T follicular helper cell (primary cell): ENCODE measurements around the gene CXorf66.
"Not testable (repeated sequence)": the region's sequence is repeated elsewhere in the genome, so short reads cannot be mapped to it uniquely, and the experiment has no call there.

Experiments
- DNase-seq: peaks from one replicate; pipeline ENCODE4 v3.0.0-alpha.2; 2020; ENCODE audit warnings: low read depth

Gene CXorf66

GRCh38 chrX:139929876-139930275, 35.4 kb downstream of the CXorf66 start:
- no peak for DNase-seq

- DNase-seq, result no peak
Measured at GRCh38 chrX:139924696-139925095, 40.6 kb downstream of the CXorf66 start.

DNA sequence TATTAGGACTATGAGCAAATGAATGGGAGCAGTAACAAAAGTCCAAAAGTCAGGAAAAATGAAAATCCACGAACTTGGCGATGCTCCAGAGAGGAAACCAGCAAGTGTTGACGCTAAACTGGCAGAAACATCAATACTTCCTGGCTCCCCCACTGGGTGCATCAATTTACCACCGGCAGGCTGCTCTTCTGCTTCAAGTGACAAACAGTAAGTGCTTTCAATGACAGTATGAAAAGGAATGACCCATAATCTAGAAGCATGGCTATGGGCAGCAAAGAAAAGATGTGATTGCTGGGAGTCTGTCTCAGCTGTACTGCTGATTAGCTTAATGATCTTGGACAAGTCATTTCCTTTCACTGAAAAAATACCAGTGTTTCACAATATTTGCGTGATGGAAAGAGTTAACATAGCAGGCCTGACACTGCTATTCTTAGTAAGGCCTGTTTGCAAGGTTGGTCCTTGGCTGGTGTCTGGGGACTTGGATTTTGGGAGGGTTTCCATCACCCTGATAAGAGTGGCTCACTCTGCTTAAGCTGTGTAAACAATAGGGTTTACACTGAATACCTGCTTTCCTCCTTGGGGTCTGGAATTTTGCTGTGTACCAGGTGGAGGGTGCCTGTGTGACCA, 41.1 kb downstream of the CXorf66 start:
- DNase-seq, result no peak

GRCh38 chrX:139921142-139921541, 44.2 kb downstream of the CXorf66 start:
- not testable (repeated sequence) for DNase-seq

DNA sequence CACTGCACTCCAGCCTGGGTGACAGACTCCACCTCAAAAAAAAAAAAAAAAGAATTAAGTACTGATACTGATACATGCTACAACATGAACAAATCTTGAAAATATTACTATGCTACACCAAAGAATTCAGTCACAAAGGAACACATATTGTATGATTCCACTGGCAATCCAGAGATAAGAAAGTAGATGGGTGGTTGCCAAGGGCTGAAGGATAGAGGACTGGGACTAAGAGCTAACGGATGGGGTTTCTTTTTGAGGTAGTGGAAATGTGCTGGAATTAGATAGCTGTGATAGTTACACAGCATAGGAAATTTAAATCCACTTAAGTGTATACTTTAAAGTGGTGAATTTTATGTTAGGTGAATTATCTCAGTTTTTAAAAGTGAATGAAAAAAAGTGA, 45.0 kb downstream of the CXorf66 start:
- DNase-seq, result no peak

GRCh38 chrX:139914421-139914820, 50.9 kb downstream of the CXorf66 start:
- no peak for DNase-seq

DNA sequence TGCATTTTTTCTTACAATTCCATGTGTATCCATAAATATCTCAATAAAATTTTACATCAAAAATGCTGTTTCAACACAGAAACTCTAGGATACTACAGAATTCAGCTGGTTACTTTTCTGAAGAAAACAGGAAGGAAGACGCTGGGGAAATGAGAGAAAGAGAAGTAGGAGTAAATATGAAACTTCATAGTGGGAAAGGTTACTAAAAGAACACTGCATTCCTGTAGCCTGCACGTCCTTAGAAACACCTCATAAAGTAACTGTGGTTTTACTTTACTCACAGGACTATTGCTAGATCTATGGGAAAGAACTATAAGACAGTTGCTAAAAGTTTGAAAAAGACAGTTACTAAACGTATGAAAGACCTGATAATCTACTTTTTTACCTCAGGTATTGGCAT, 55.6 kb downstream of the CXorf66 start:
- DNase-seq, result no peak

GRCh38 chrX:139907078-139907477, 58.2 kb downstream of the CXorf66 start:
- DNase-seq, result no peak

- DNase-seq, result no peak
Measured at GRCh38 chrX:139905743-139906142, 59.6 kb downstream of the CXorf66 start.
